A673 (cell line): Measurements from ENCODE around the gene CGB2. TPM values are rescaled to one million over a fixed set of nuclear protein-coding genes. Genes with fewer than 3 reads are reported as not detected.

Experiments
- BruUV-seq: library from RNA; stranded (reverse); fragments of 400-500 nt; replicated peaks from 2 replicates; lab custom pipeline; 2021; lab: Mats Ljungman, UMichigan
- CTCF ChIA-PET: fragments of 300-600 bp; sonication (Branson Sonifier 250); formaldehyde crosslinking; loops from one replicate; lab custom pipeline; 2022; ENCODE audit warnings: antibody characterized with exemption; lab: Charles Lee
- POLR2A ChIA-PET: fragments of 300-600 bp; sonication (Branson Sonifier 250); formaldehyde crosslinking; loops from one replicate; lab custom pipeline; 2022; ENCODE audit warnings: antibody characterized with exemption; ENCODE audit not compliant: low non-redundant PET; lab: Charles Lee
- DNase-seq: peaks from one replicate; pipeline ENCODE4 v3.0.0-alpha.2; 2015; ENCODE audit warnings: low spot score
- H3K27ac ChIP-seq: fragments of 200-600 bp; sonication (generic); 2 replicates; pipeline ENCODE4 v1.5.1; 2016; ENCODE audit warnings: mixed run types, low read depth, mild to moderate bottlenecking, mixed read lengths, antibody characterized with exemption, low read length; ENCODE audit not compliant: poor library complexity, severe bottlenecking
- H3K27me3 ChIP-seq: fragments of 200-600 bp; sonication (generic); replicated peaks from 2 replicates; pipeline ENCODE4 v1.6.1; 2017; ENCODE audit warnings: mixed run types, low read depth, mild to moderate bottlenecking, mixed read lengths, antibody characterized with exemption, low read length; ENCODE audit not compliant: insufficient read depth, poor library complexity
- H3K36me3 ChIP-seq: fragments of 200-600 bp; sonication (generic); 2 replicates; pipeline ENCODE4 v1.6.1; 2016; ENCODE audit warnings: mixed run types, mild to moderate bottlenecking, mixed read lengths, antibody characterized with exemption, low read length; ENCODE audit not compliant: insufficient read depth, poor library complexity, severe bottlenecking
- H3K4me1 ChIP-seq: fragments of 200-600 bp; sonication (generic); 2 replicates; pipeline ENCODE4 v1.6.1; 2017; ENCODE audit warnings: mixed run types, mild to moderate bottlenecking, mixed read lengths, antibody characterized with exemption, low read length; ENCODE audit not compliant: insufficient read depth, poor library complexity, severe bottlenecking
- H3K4me3 ChIP-seq: fragments of 200-600 bp; sonication (generic); 2 replicates; pipeline ENCODE4 v1.5.1; 2016; ENCODE audit warnings: low read depth, mixed run types, mild to moderate bottlenecking, mixed read lengths, low read length; ENCODE audit not compliant: poor library complexity, severe bottlenecking
- H3K9me3 ChIP-seq: fragments of 200-600 bp; sonication (generic); 2 replicates; pipeline ENCODE4 v1.6.1; 2016; ENCODE audit warnings: mixed run types, low read depth, mild to moderate bottlenecking, mixed read lengths, antibody characterized with exemption, low read length; ENCODE audit not compliant: poor library complexity, severe bottlenecking
- CTCF ChIP-seq: fragments of 300-800, 200-600 bp; sonication (generic); conservative IDR thresholded peaks from 2 replicates; pipeline ENCODE4 v1.5.1; 2017; ENCODE audit warnings: low read depth, mild to moderate bottlenecking, antibody characterized with exemption, low read length, moderate library complexity, mixed read lengths
- EZH2 ChIP-seq: fragments of 200-600 bp; sonication (generic); IDR thresholded peaks from 2 replicates; pipeline ENCODE4 v1.6.1; 2017; ENCODE audit warnings: borderline replicate concordance, low read depth, mild to moderate bottlenecking, mixed read lengths, antibody characterized with exemption, low read length; ENCODE audit not compliant: poor library complexity, severe bottlenecking
- intact Hi-C: fragments of 100-400 bp; cut with micrococcal nuclease; formaldehyde crosslinking; loops from one replicate; pipeline ENCODE4 v1.10.0; 2022; ENCODE audit not compliant: unreplicated experiment
- total RNA-seq: library from RNA; stranded (reverse); gene quantifications from 2 replicates; pipeline ENCODE4 v1.2.3, GENCODE V29; 2021

CGB2 gene
- total RNA-seq, 1 experiment from 2014 or later, result not detected

- no peak for TF ChIP-seq CTCF
- no peak for TF ChIP-seq EZH2
Measured at GRCh38 chr19:48988860-48989259, 42.8 kb upstream of the CGB2 start.

GRCh38 chr19:48989701-48990291 is 41.9 kb upstream of the CGB2 start:
- CTCF ChIA-PET, result no interaction called here
- Histone ChIP-seq H3K36me3 (peaks cover 30% of the 10 kb centered on the region), H3K4me1 (peaks cover 9% of the 10 kb centered on the region), H3K4me3 (no peak overlapping the region), H3K27me3 (no peaks in the 10 kb centered on the region), H3K9me3 (no peaks in the 10 kb centered on the region), H3K27ac (no peak overlapping the region)
- DNase-seq, result no peak
- no peak for TF ChIP-seq EZH2
- no peak for TF ChIP-seq CTCF
- intact Hi-C loops, result loop anchor here (5.0 kb wide), 1 partner anchor 223 kb away; no protein-coding TSS in a partner anchor
- no TSS peak for BruUV-seq
- POLR2A ChIA-PET, result no interaction called here

More at GRCh38 chr19:48988860-48989259, 42.8 kb upstream of the CGB2 start:
- POLR2A ChIA-PET, result no interaction called here
- no peaks in the 10 kb centered on the region for H3K9me3 ChIP-seq
- CTCF ChIA-PET, result no interaction called here
- H3K36me3 ChIP-seq, result peaks cover 30% of the 10 kb centered on the region
- no TSS peak for BruUV-seq
- no peak overlapping the region for H3K4me3 ChIP-seq
- H3K4me1 ChIP-seq, result peaks cover 5% of the 10 kb centered on the region
- no peaks in the 10 kb centered on the region for H3K27me3 ChIP-seq
- H3K27ac ChIP-seq, result no peak overlapping the region
- intact Hi-C loops, result no loop called here
- DNase-seq, result no peak

- Histone ChIP-seq H3K4me1 (peaks cover 14% of the 10 kb centered on the region), H3K9me3 (no peaks in the 10 kb centered on the region), H3K36me3 (peaks cover 25% of the 10 kb centered on the region), H3K27me3 (no peaks in the 10 kb centered on the region), H3K4me3 (no peak overlapping the region), H3K27ac (no peak overlapping the region)
- TF ChIP-seq EZH2 (no peak), CTCF (no peak)
- intact Hi-C loops, result loop anchor here (5.0 kb wide), 1 partner anchor 222 kb away; no protein-coding TSS in a partner anchor
- POLR2A ChIA-PET, result no interaction called here
- DNase-seq, result no peak
- CTCF ChIA-PET, result no interaction called here
- no TSS peak for BruUV-seq
Measured at GRCh38 chr19:48990400-48990799, 41.3 kb upstream of the CGB2 start.
